ENCODE results near the gene RBBP5. TPM values are rescaled to one million over a fixed set of nuclear protein-coding genes. Genes with fewer than 3 reads are reported as not detected.

The RBBP5 gene
- polyA plus RNA-seq, 1 donor from 2014 or later = 24.2 TPM

DNA sequence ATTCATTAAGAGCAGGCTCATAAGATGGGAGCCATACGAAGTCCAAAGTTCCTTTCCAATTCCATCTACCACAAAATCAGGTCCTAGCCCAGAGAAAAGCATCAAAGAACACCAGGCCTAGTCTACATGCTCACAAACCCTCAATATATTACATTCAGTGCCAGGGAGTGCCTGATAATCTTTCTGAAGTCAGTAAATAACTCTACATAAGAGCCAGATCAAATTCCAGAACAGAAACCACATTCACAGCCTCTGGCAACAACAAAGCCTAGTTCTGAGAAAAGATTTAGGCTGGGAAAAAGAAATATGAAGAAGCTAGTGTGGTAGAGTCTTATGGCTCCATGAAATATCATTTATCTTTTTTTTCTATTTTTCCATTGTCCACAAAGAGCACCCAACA lies 40.5 kb upstream of the RBBP5 start:
- Histone ChIP-seq H3K9me3 (ENCODE audit: low read length) (no peaks in the 10 kb centered on the region), H3F3A (ENCODE audit: insufficient read depth, low read length, poor library complexity, severe bottlenecking) (no peaks in the 10 kb centered on the region), H4K20me1 (ENCODE audit: insufficient read depth) (no peaks in the 10 kb centered on the region), H3K36me3 (ENCODE audit: insufficient read depth, low read length) (peaks cover 11% of the 10 kb centered on the region), H2AFZ (ENCODE audit: low read depth, low read length) (no peak overlapping the region), H3K4me2 (ENCODE audit: low read length) (no peak overlapping the region), H3K27ac (ENCODE audit: low read length) (no peak overlapping the region), H3K27me3 (ENCODE audit: insufficient read depth, low read depth, low read length) (no peaks in the 10 kb centered on the region), H3K9me2 (ENCODE audit: insufficient read depth, low read length) (no peaks in the 10 kb centered on the region), H3K4me3 (ENCODE audit: low read length) (no peak overlapping the region), H3K79me2 (replicated peaks; ENCODE audit: insufficient read depth, low read length) (no peaks in the 10 kb centered on the region), H3K9ac (ENCODE audit: low read length) (no peak overlapping the region)
- TF ChIP-seq RAD21 (conservative IDR thresholded peaks at IDR 0.05) (no peak), REST (IDR thresholded peaks at IDR 0.05; ENCODE audit: borderline replicate concordance) (no peak), POLR2AphosphoS5 (IDR thresholded peaks at IDR 0.05) (no peak)

GRCh38 chr1:205161076-205161475 lies 39.3 kb upstream of the RBBP5 start:
- no peak overlapping the region for H2AFZ ChIP-seq (ENCODE audit: low read depth, low read length)
- peaks cover 22% of the 10 kb centered on the region for H3K36me3 ChIP-seq (ENCODE audit: insufficient read depth, low read length)
- no peaks in the 10 kb centered on the region for H4K20me1 ChIP-seq (ENCODE audit: insufficient read depth)
- no peaks in the 10 kb centered on the region for H3F3A ChIP-seq (ENCODE audit: insufficient read depth, low read length, poor library complexity, severe bottlenecking)
- H3K4me3 ChIP-seq (ENCODE audit: low read length) = no peak overlapping the region
- no peak overlapping the region for H3K27ac ChIP-seq (ENCODE audit: low read length)
- H3K9me3 ChIP-seq (ENCODE audit: low read length) = peaks cover 3% of the 10 kb centered on the region
- H3K4me2 ChIP-seq (ENCODE audit: low read length) = no peak overlapping the region
- H3K9ac ChIP-seq (ENCODE audit: low read length) = no peak overlapping the region
- no peaks in the 10 kb centered on the region for H3K79me2 ChIP-seq (replicated peaks; ENCODE audit: insufficient read depth, low read length)
- no peak for TF ChIP-seq EZH2 (IDR thresholded peaks at IDR 0.05; ENCODE audit: borderline replicate concordance, insufficient read depth, low read length, poor library complexity, severe bottlenecking)
- H3K9me2 ChIP-seq (ENCODE audit: insufficient read depth, low read length) = no peaks in the 10 kb centered on the region
- H3K27me3 ChIP-seq (ENCODE audit: insufficient read depth, low read depth, low read length) = no peaks in the 10 kb centered on the region

DNA sequence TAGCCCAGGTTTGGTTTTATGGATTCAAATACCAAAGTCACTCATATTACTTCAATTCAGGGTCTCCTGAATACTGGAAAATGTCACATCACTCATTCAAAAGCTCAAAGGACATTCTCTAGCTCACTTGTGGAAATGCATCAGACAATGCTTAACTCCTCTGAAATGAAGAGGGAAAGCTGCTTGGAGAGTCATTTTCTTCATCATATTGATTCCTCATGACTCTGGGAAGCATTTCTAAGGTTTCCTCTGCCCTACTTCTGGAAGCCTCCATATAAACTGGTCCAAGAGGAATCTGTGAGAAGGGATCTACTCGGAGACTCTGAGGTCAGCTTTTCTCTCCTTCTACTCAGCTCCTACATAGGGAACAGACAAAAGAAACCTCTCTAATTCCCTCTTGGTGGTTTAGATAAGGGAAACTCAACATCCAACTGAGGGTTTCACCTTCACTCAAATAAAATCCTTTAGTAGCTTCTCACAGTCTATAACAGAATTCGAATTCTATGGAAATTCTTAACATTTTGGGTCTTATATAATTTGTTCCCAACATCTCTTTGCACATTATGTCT lies 36.4 kb upstream of the RBBP5 start:
- H3K27ac ChIP-seq (ENCODE audit: low read length) = no peak overlapping the region
- TF ChIP-seq REST (IDR thresholded peaks at IDR 0.05; ENCODE audit: borderline replicate concordance) = no peak
- TF ChIP-seq MXI1 (conservative IDR thresholded peaks at IDR 0.05; ENCODE audit: poor library complexity, severe bottlenecking) = no peak
- no peak for TF ChIP-seq TAF1 (IDR thresholded peaks at IDR 0.05; ENCODE audit: low read depth)
- TF ChIP-seq POLR2AphosphoS5 (IDR thresholded peaks at IDR 0.05) = no peak
- TF ChIP-seq RAD21 (conservative IDR thresholded peaks at IDR 0.05) = no peak
- no peak for TF ChIP-seq SMC3 (conservative IDR thresholded peaks at IDR 0.05; ENCODE audit: poor library complexity)
- no peak for TF ChIP-seq EP300 (conservative IDR thresholded peaks at IDR 0.05; ENCODE audit: poor library complexity, severe bottlenecking)
- no peak for TF ChIP-seq CTCF (IDR thresholded peaks at IDR 0.05; ENCODE audit: poor library complexity, severe bottlenecking)
- no peak for TF ChIP-seq EZH2 (IDR thresholded peaks at IDR 0.05; ENCODE audit: borderline replicate concordance, insufficient read depth, low read length, poor library complexity, severe bottlenecking)
- H3K36me3 ChIP-seq (ENCODE audit: insufficient read depth, low read length) = peaks cover 27% of the 10 kb centered on the region
- H3K9me3 ChIP-seq (ENCODE audit: low read length) = peaks cover 6% of the 10 kb centered on the region
- H3K4me3 ChIP-seq (ENCODE audit: low read length) = no peak overlapping the region
- H3K79me2 ChIP-seq (replicated peaks; ENCODE audit: insufficient read depth, low read length) = no peaks in the 10 kb centered on the region
- no peaks in the 10 kb centered on the region for H3K9me2 ChIP-seq (ENCODE audit: insufficient read depth, low read length)
- no peak overlapping the region for H3K4me2 ChIP-seq (ENCODE audit: low read length)
- H3K9ac ChIP-seq (ENCODE audit: low read length) = no peak overlapping the region
- no peaks in the 10 kb centered on the region for H4K20me1 ChIP-seq (ENCODE audit: insufficient read depth)
- no peaks in the 10 kb centered on the region for H3K27me3 ChIP-seq (ENCODE audit: insufficient read depth, low read depth, low read length)
- no peaks in the 10 kb centered on the region for H3F3A ChIP-seq (ENCODE audit: insufficient read depth, low read length, poor library complexity, severe bottlenecking)
- no peak overlapping the region for H2AFZ ChIP-seq (ENCODE audit: low read depth, low read length)

Data from neural cell (in vitro differentiated cells).